ENCODE results near the gene BNIPL. TPM values are rescaled to one million over a fixed set of nuclear protein-coding genes. Genes with fewer than 3 reads are reported as not detected.

BNIPL gene
- total and polyA plus RNA-seq, 12 donors, result 0.05 to 2.4 (median 0.27) TPM; not detected in 3

DNA sequence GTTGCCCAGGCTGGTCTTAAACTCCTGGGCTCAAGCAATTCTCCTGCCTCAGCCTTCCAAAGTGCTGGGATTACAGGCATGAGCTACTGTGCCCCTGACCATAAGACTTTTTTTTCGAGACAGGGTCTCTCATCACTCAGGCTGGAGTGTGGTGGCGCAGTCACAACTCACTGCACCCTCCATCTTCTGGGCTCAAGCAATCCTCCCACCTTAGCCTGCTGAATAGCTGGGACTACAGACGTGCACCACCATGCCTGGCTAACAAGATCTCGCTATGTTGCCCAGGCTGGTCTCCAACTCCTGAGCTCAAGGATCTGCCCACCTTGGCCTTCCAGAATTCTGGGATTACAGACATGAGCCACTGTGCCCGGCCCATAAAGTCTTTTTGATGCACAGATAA is 13.1 kb downstream of the BNIPL start:
- peaks cover 11 to 28% of the 10 kb centered on the region in 2 donors for H3K4me1 ChIP-seq (replicated peaks in 1 of 2)
- no peak for TF ChIP-seq POLR2A (IDR thresholded peaks at IDR 0.05)
- TF ChIP-seq, protein P1, sequence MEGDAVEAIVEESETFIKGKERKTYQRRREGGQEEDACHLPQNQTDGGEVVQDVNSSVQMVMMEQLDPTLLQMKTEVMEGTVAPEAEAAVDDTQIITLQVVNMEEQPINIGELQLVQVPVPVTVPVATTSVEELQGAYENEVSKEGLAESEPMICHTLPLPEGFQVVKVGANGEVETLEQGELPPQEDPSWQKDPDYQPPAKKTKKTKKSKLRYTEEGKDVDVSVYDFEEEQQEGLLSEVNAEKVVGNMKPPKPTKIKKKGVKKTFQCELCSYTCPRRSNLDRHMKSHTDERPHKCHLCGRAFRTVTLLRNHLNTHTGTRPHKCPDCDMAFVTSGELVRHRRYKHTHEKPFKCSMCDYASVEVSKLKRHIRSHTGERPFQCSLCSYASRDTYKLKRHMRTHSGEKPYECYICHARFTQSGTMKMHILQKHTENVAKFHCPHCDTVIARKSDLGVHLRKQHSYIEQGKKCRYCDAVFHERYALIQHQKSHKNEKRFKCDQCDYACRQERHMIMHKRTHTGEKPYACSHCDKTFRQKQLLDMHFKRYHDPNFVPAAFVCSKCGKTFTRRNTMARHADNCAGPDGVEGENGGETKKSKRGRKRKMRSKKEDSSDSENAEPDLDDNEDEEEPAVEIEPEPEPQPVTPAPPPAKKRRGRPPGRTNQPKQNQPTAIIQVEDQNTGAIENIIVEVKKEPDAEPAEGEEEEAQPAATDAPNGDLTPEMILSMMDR (IDR thresholded peaks at IDR 0.05), result no peak
- no peaks in the 10 kb centered on the region for H3K9me3 ChIP-seq (replicated peaks in 1 of 3)
- H3K36me3 ChIP-seq (replicated peaks in 1 of 2), result peaks cover 0 to 32% of the 10 kb centered on the region in 2 donors
- H3K27me3 ChIP-seq, result no peaks in the 10 kb centered on the region
- 85 to 92% (median 90%) methylated on average over 5 of the region's 5 CpGs for WGBS, 4 donors
- DNase-seq, result no peak
- H3K27ac ChIP-seq, result no peak overlapping the region
- H3K4me3 ChIP-seq, result no peak overlapping the region
- intact Hi-C loops (cut with DNase I), result no loop called here

GRCh38 chr1:151050051-151050688 is 13.8 kb downstream of the BNIPL start:
- no peaks in the 10 kb centered on the region for H3K9me3 ChIP-seq (replicated peaks in 1 of 3)
- H3K4me3 ChIP-seq, result no peak overlapping the region
- peaks cover 0 to 39% of the 10 kb centered on the region in 2 donors for H3K36me3 ChIP-seq (replicated peaks in 1 of 2)
- H3K27ac ChIP-seq, result no peak overlapping the region
- peaks cover 11 to 29% of the 10 kb centered on the region in 2 donors for H3K4me1 ChIP-seq (replicated peaks in 1 of 2)
- H3K27me3 ChIP-seq, result no peaks in the 10 kb centered on the region
- WGBS, 4 donors, result 76 to 90% (median 86%) methylated on average over 2 of the region's 2 CpGs
- intact Hi-C loops (cut with DNase I), result no loop called here
- no peak for DNase-seq
- TF ChIP-seq, protein P1 (IDR thresholded peaks at IDR 0.05), result no peak
- no peak for TF ChIP-seq POLR2A (IDR thresholded peaks at IDR 0.05)

DNA sequence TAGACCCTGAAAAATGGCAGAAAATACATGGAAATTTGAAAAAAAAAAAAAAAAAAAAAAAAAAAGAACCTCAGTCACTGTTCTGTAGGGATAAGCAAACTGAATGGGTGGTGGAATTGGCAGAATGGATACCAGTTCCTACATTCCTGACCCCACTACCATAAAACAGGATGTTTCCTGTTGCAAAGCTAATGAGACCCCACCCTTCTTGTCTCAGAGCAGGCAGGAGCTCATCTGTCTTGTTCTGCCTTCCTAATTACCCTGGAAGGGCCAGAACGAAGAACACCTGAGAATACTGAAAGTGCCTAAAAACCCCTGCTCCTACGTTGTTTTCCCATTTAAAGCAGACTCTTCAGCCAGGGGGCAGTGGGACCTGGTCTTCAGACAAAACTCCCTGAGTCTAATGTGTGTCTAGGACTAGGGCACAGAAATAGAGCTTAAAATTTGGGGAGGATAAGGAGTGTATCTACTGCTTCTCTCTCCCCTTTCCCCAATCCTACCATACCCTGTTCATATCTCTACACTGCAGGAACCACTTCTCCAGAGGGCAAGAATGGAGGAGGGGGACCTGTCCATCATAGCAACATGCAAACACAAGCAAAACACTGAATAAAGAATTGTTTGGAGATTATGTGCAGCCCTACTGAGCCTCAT is 15.1 kb downstream of the BNIPL start:
- Histone ChIP-seq H3K9me3 (replicated peaks in 1 of 3) (no peaks in the 10 kb centered on the region), H3K4me3 (no peak overlapping the region), H3K27ac (no peak overlapping the region), H3K4me1 (replicated peaks in 1 of 2) (peaks cover 18 to 42% of the 10 kb centered on the region in 2 donors), H3K27me3 (no peaks in the 10 kb centered on the region), H3K36me3 (replicated peaks in 1 of 2) (peaks cover 0 to 51% of the 10 kb centered on the region in 2 donors)
- intact Hi-C loops (cut with DNase I), result no loop called here
- no peak for DNase-seq
- TF ChIP-seq, protein P1 (IDR thresholded peaks at IDR 0.05), result no peak
- TF ChIP-seq POLR2A (IDR thresholded peaks at IDR 0.05), result no peak
- WGBS, 4 donors, result 79 to 83% (median 82%) methylated on average over 2 of the region's 2 CpGs

DNA sequence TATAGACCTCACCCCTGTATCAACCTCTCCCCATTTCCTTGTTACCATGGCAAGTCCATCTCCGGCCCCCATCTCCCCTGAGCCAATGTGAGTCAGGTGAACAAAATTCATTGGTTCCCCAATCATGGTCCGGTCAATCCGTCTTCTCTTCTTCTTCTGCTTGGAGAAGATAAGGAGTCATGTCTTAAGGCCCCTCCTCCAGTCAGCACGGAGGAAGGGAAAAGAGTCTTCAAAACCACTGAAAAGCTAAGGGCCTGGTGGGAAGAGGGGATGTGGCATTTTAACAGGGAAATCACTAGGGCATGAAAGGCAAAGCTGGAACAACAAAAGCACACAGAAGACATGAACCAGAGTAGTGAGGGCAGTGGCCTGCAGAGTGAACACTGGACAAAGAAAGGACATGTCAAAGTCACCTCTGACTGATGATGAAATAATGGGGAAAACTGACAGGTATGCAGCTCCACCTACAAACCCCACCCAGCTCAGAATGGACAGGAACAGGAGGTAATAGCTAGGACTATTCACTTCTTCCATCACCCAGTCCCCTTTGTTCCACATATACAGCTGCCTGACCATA is 18.7 kb downstream of the BNIPL start:
- H3K27ac ChIP-seq, result peak overlapping the region in 2 of 5 donors; percentile 26 to 96
- peaks cover 0 to 51% of the 10 kb centered on the region in 2 donors for H3K36me3 ChIP-seq (replicated peaks in 1 of 2)
- no peak overlapping the region for H3K4me3 ChIP-seq
- peaks cover 26 to 33% of the 10 kb centered on the region in 2 donors for H3K4me1 ChIP-seq (replicated peaks in 1 of 2)
- intact Hi-C loops (cut with DNase I), result no loop called here
- H3K27me3 ChIP-seq, result no peaks in the 10 kb centered on the region
- 86 to 91% (median 88%) methylated on average over 4 of the region's 4 CpGs for WGBS, 4 donors
- TF ChIP-seq POLR2A (IDR thresholded peaks at IDR 0.05), result no peak
- TF ChIP-seq, protein P1 (IDR thresholded peaks at IDR 0.05), result no peak
- DNase-seq, result no peak
- H3K9me3 ChIP-seq (replicated peaks in 1 of 3), result no peaks in the 10 kb centered on the region

Data from adrenal gland (tissue), 12 donors.